CD4-positive, alpha-beta T cell treated with Interleukin-10 for 1 hour (primary cell): ENCODE data around the gene VIPR2.

Experiments
- DNase-seq: peaks from one replicate; pipeline ENCODE4 v3.0.0-alpha.2; 2020

Gene VIPR2

GRCh38 chr7:159035571-159036073 is 109.0 kb downstream of the VIPR2 start:
- DNase-seq, result no peak

GRCh38 chr7:159034988-159035387 is 109.7 kb downstream of the VIPR2 start:
- no peak for DNase-seq

- no peak for DNase-seq
Measured at GRCh38 chr7:159034394-159034793, 110.3 kb downstream of the VIPR2 start.

- DNase-seq, result no peak
Measured at GRCh38 chr7:159033956-159034355, 110.7 kb downstream of the VIPR2 start.

- no peak for DNase-seq
Measured at GRCh38 chr7:159033473-159033825, 111.2 kb downstream of the VIPR2 start.

GRCh38 chr7:159032753-159033472 is 111.8 kb downstream of the VIPR2 start:
- no peak for DNase-seq

GRCh38 chr7:159032322-159032721 is 112.3 kb downstream of the VIPR2 start:
- no peak for DNase-seq

- DNase-seq, result no peak
Measured at GRCh38 chr7:159031750-159032149, 112.9 kb downstream of the VIPR2 start.

GRCh38 chr7:159031135-159031701 is 113.4 kb downstream of the VIPR2 start:
- no peak for DNase-seq

- DNase-seq, result no peak
Measured at GRCh38 chr7:159030490-159031134, 114.1 kb downstream of the VIPR2 start.

- DNase-seq, result no peak
Measured at GRCh38 chr7:159028508-159029401, 115.9 kb downstream of the VIPR2 start.

GRCh38 chr7:159027789-159028507 is 116.7 kb downstream of the VIPR2 start:
- DNase-seq, result no peak

GRCh38 chr7:159027056-159027788 is 117.4 kb downstream of the VIPR2 start:
- DNase-seq, result no peak

- DNase-seq, result no peak
Measured at GRCh38 chr7:159026271-159027055, 118.2 kb downstream of the VIPR2 start.

GRCh38 chr7:159025161-159025779 is 119.4 kb downstream of the VIPR2 start:
- no peak for DNase-seq

GRCh38 chr7:159024280-159024951 is 120.3 kb downstream of the VIPR2 start:
- DNase-seq, result no peak

GRCh38 chr7:159023746-159024145 is 120.9 kb downstream of the VIPR2 start:
- DNase-seq, result no peak

GRCh38 chr7:159023206-159023605 is 121.5 kb downstream of the VIPR2 start:
- DNase-seq, result no peak

GRCh38 chr7:159022238-159022993 is 122.3 kb downstream of the VIPR2 start:
- no peak for DNase-seq
